ENCODE measurements around the gene RARG. TPM values are rescaled to one million over a fixed set of nuclear protein-coding genes. Genes with fewer than 3 reads are reported as not detected.

Gene RARG
- total and polyA plus RNA-seq, 2 of the 4 experiments (the other 2 are of a cell fraction): 7.9 to 30.9 TPM

DNA sequence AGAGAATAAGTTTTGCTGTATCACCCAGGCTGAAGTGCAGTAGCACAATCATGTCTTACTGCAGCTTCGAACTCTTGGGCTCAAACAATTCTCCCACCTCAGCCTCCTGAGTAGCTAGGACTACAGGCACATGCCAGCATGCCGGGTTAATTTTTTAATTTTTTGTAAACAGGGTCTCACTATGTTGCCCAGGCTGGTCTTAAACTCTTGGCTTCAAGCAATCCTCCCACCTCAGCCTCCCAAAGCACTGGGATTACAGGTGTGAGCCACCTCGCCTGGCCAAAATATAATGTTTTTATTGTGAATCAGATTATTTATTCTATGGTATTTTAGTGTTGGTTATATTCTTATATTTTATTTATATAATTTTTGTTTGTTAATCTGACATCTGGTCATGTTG, 55.3 kb downstream of the RARG start:
- Histone ChIP-seq H2BK15ac (ENCODE audit: low read depth, low read length) (no peak overlapping the region), H3K27ac (ENCODE audit: insufficient read depth, low read length) (no peak overlapping the region), H2BK5ac (ENCODE audit: low read depth, low read length, poor library complexity, severe bottlenecking) (no peak overlapping the region), H4K8ac (ENCODE audit: low read depth in 2 of 2, low read length in 2 of 2) (no peak overlapping the region), H3K36me3 (ENCODE audit: control insufficient read depth, insufficient read depth, low read length) (peaks cover 5% of the 10 kb centered on the region; the same call in 1 of the 2 replicates), H4K91ac (ENCODE audit: insufficient read depth, low read depth, low read length) (no peak overlapping the region), H2AK9ac (replicated peaks; ENCODE audit: low read depth, low read length, poor library complexity) (no peak overlapping the region), H2AFZ (replicated peaks; ENCODE audit: low read length, poor library complexity) (no peak overlapping the region), H3K9me1 (ENCODE audit: insufficient read depth, low read length) (peaks cover 15% of the 10 kb centered on the region), H3K18ac (ENCODE audit: low read depth, low read length) (no peak overlapping the region), H3K27me3 (ENCODE audit: control insufficient read depth, insufficient read depth, low read length) (no peaks in the 10 kb centered on the region), H2AK5ac (ENCODE audit: low read depth, low read length) (no peak overlapping the region), H3K4me3 (ENCODE audit: insufficient read depth, low read depth, low read length) (no peak overlapping the region), H3K9me3 (ENCODE audit: control insufficient read depth, insufficient read depth, low read length) (no peaks in the 10 kb centered on the region), H3K23ac (ENCODE audit: low read depth, low read length) (no peak overlapping the region), H3K14ac (replicated peaks; ENCODE audit: low read depth, low read length) (no peak overlapping the region), H4K5ac (ENCODE audit: low read depth, low read length) (no peak overlapping the region), H2BK20ac (ENCODE audit: low read depth, low read length) (no peak overlapping the region), H3K4ac (ENCODE audit: low read depth, low read length) (no peak overlapping the region), H4K20me1 (ENCODE audit: insufficient read depth, low read length) (peaks cover 6% of the 10 kb centered on the region; the same call in 1 of the 2 replicates), H3K56ac (ENCODE audit: extremely low read depth, insufficient read depth, low read length) (no peak overlapping the region), H3K79me1 (ENCODE audit: low read depth in 1 of 2, low read length in 2 of 2) (peaks cover 7 to 46% of the 10 kb centered on the region in 2 experiments), H3K4me1 (ENCODE audit: control insufficient read depth, insufficient read depth, low read length) (peaks cover 22% of the 10 kb centered on the region), H3K9ac (ENCODE audit: low read depth, low read length) (no peak overlapping the region), H3K4me2 (ENCODE audit: low read depth, low read length) (no peak overlapping the region), H2BK120ac (ENCODE audit: low read depth, low read length) (no peak overlapping the region)
- dilution Hi-C loops (cut with HindIII; ENCODE audit: low sequenced_read_pairs, unreplicated experiment): no loop called here
- intact Hi-C loops (cut with micrococcal nuclease): no loop called here
- DNase-seq: no peak
- in situ Hi-C loops (cut with MboI; ENCODE audit: low sequenced_read_pairs): no loop called here
- no peak for TF ChIP-seq MXI1 (IDR thresholded peaks at IDR 0.05; ENCODE audit: borderline replicate concordance, low read depth, low read length)
- no peak for TF ChIP-seq POLR2A (IDR thresholded peaks at IDR 0.05; ENCODE audit: low read depth, low read length)
- TF ChIP-seq SMC3 (IDR thresholded peaks at IDR 0.05; ENCODE audit: low read depth, low read length): no peak
- no peak for TF ChIP-seq BHLHE40 (IDR thresholded peaks at IDR 0.05; ENCODE audit: low read depth, low read length)
- TF ChIP-seq MAFK (IDR thresholded peaks at IDR 0.05; ENCODE audit: low read depth, low read length): no peak
- no peak for TF ChIP-seq CHD1 (IDR thresholded peaks at IDR 0.05; ENCODE audit: low read depth, low read length)
- TF ChIP-seq RCOR1 (IDR thresholded peaks at IDR 0.05; ENCODE audit: insufficient replicate concordance, low read length): no peak
- no peak for TF ChIP-seq NFE2L2 (IDR thresholded peaks at IDR 0.05; ENCODE audit: low read depth, low read length)
- no peak for TF ChIP-seq RFX5 (IDR thresholded peaks at IDR 0.05; ENCODE audit: low read depth, low read length)
- no peak for TF ChIP-seq USF2 (IDR thresholded peaks at IDR 0.05; ENCODE audit: low read depth, low read length)
- no peak for TF ChIP-seq CTCF (conservative IDR thresholded peaks at IDR 0.05; ENCODE audit: low read depth, low read length)
- WGBS, 2 experiments (ENCODE audit: extremely low coverage in 2 of 2, insufficient read length in 1 of 2): no CpG with 5 or more reads among the region's 3 CpGs
- BruUV-seq (replicated peaks): no TSS peak
- ATAC-seq (ENCODE audit: low read depth): no peak
- ChIA-PET POLR2A (ENCODE audit: unreplicated experiment) (no interaction called here), CTCF (interaction anchor here (1.2 kb wide), 2 partner anchors 13 to 17 kb away, joined by 3 to 4 read pairs; no protein-coding TSS in a partner anchor)
